BJ (cell line): ENCODE data around the gene INPP4A. TPM values are rescaled to one million over a fixed set of nuclear protein-coding genes. Genes with fewer than 3 reads are reported as not detected.

Experiments used
- CTCF ChIA-PET: fragments of 350-600 bp; formaldehyde crosslinking; extraction: SDS; loops from one replicate; lab custom pipeline; 2021; ENCODE audit warnings: antibody characterized with exemption, inconsistent platforms; lab: Yijun Ruan, JAX
- POLR2A ChIA-PET: fragments of 300-600 bp; sonication (Branson Sonifier 250); formaldehyde crosslinking; extraction: SDS; loops from one replicate; lab custom pipeline; 2021; ENCODE audit warnings: antibody characterized with exemption; lab: Charles Lee
- DNase-seq: peaks from one replicate; pipeline ENCODE4 v3.0.0-alpha.2; 2011; ENCODE audit warnings: low read depth
- H3K27me3 ChIP-seq: 2 replicates; pipeline ENCODE4 v1.6.0; 2011; ENCODE audit warnings: low read length; ENCODE audit not compliant: control insufficient read depth, insufficient read depth
- H3K36me3 ChIP-seq: 2 replicates; pipeline ENCODE4 v1.5.1; 2011; ENCODE audit warnings: low read length; ENCODE audit not compliant: control insufficient read depth, insufficient read depth
- H3K4me3 ChIP-seq: 2 replicates; pipeline ENCODE4 v1.5.1; 2011; ENCODE audit warnings: low read depth, mild to moderate bottlenecking, control low read depth, low read length
- polyA plus RNA-seq: library from polyadenylated mRNA; depleted of rRNA; stranded (reverse); fragments of >200 nt; gene quantifications from 2 replicates; pipeline ENCODE4 v1.2.3, GENCODE V29; 2011
- TF ChIP-seq, protein P1 (sequence below): IDR thresholded peaks from 2 replicates; pipeline ENCODE4 v1.5.1; 2011; ENCODE audit warnings: low read depth, mild to moderate bottlenecking, control low read depth, inconsistent platforms, low read length, moderate library complexity; ENCODE audit not compliant: insufficient read depth

Gene INPP4A
- polyA plus RNA-seq, 1 experiment = 21.0 TPM

DNA sequence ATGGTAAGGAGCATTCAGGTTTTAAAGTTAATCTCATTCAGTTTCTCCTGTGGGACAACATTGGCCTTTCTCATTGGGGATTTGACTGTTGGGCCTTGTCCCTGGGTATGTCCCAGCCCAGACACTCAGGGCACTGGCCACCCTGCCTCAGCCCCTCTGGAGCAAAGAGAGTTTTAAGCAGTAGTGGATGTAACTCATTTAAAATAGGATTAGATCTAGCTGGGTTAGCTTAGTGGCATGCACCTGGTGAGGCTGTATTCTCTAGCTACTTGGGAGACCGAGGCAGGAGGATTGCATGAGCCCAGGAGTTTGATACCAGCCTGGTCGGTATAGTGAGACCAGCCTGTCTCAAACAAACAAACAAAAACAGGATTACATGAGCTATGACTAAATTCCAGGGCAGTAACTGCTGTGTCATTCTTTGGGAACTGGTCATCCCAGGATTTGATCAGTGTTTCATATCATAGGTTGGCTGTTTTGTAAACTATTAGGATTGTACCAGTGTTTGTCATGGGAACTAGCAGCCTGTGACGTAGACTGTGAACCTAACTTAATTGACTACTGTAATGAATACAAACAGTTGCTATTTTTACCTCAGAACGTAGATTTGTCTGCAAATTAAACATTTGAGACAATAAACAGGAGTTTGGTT, 12.5 kb downstream of the INPP4A start:
- H3K27me3 ChIP-seq = no peaks in the 10 kb centered on the region
- TF ChIP-seq, protein P1, sequence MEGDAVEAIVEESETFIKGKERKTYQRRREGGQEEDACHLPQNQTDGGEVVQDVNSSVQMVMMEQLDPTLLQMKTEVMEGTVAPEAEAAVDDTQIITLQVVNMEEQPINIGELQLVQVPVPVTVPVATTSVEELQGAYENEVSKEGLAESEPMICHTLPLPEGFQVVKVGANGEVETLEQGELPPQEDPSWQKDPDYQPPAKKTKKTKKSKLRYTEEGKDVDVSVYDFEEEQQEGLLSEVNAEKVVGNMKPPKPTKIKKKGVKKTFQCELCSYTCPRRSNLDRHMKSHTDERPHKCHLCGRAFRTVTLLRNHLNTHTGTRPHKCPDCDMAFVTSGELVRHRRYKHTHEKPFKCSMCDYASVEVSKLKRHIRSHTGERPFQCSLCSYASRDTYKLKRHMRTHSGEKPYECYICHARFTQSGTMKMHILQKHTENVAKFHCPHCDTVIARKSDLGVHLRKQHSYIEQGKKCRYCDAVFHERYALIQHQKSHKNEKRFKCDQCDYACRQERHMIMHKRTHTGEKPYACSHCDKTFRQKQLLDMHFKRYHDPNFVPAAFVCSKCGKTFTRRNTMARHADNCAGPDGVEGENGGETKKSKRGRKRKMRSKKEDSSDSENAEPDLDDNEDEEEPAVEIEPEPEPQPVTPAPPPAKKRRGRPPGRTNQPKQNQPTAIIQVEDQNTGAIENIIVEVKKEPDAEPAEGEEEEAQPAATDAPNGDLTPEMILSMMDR = no peak
- no peaks in the 10 kb centered on the region for H3K36me3 ChIP-seq
- no peak overlapping the region for H3K4me3 ChIP-seq
- DNase-seq = peak; percentile 89
- POLR2A ChIA-PET = interaction anchor here (0.6 kb wide), 2 partner anchors 19 to 23 kb away, joined by 3 read pairs; no protein-coding TSS in a partner anchor
- CTCF ChIA-PET = interaction anchor here (2.3 kb wide), 1 partner anchor 11 kb away, joined by 9 read pairs; no protein-coding TSS in a partner anchor

DNA sequence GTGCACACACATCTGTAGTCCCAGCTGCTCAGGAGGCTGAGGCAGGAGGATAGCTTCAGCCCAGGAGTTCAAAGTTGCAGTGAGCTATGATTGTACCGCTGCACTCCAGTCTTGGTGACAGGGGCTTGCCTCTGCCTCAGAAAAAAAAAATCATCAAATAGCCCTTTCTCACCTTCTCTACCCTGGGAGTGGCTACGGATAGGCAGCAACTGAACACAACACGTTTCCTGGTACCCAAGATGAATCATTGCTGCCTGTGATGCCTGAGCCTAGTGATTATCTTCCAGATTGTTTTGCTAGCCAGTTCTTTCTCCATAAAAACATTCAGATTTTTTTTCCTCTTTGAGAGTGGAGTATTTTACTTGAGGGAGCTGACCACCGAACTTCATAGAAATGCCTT, 13.5 kb downstream of the INPP4A start:
- Histone ChIP-seq H3K27me3 (no peaks in the 10 kb centered on the region), H3K36me3 (no peaks in the 10 kb centered on the region), H3K4me3 (no peak overlapping the region)
- DNase-seq = no peak
- POLR2A ChIA-PET = interaction anchor here (0.7 kb wide), 1 partner anchor 17 kb away, joined by 23 read pairs; no protein-coding TSS in a partner anchor
- CTCF ChIA-PET = no interaction called here
- TF ChIP-seq, protein P1 = no peak

DNA sequence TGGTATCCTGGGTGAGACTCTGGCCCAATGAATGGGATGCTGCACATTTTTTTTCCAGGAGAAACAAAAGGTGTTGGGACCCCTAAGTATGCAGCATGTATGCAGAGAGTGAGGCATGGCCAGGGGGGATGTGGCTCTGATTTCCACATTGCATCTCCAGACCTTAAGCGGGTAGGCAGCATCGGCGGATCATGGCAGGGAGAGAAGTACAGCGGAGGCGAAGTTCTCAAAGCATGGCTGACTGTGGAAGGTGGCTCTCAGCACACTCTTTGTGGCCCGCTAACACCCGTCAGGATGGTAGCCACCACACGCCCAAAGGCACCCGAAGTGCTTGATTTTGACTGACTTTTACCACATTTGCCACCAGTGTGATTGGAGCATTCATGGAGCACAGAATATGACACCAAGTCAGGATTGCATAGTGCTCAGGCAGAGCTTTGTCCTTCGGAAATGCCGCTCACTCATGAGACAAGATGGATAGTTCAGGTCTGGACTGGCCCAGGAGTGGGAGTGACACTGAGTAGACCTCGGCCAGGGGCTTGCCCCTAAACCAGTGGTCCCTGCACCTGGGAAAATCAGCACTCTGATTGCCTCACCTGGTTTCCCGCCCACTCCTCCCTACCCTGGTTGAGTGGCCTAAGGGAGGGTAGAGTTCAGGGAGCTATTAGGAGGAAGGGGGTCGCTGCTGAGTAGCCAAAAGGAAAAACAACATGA, 14.2 kb downstream of the INPP4A start:
- ChIA-PET POLR2A (no interaction called here), CTCF (no interaction called here)

DNA sequence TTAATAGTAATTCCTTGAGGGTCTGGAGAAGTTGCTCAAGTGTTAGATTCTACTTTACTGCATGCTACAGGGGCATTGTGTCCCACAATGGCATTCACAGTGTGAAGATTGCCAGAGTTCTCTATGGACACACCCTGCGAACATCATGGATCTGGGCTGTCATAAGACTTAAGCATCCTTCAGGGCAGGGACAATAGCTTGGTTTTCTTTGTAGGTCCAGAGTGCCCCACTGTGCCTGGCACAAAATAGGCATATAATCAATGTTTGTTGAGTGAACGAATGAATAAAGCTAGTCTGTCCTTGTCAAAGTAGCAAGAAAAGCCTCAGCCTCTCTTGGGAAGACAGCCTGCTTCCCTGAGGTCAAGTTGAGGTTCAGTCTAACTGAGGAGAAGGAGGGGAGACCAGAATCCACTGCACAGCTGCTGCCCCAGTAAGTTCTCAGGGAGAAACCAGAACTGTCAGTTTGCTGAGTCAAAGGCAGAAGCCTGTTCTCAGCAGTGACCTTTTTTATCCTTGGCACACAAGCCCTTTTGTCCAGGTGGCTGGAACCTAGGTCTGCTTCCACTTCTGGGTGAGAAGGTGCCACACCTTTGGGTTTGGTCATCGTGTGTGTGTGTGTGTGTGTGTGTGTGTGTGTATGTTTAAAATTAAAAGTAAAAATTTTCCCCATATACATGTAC, 15.0 kb downstream of the INPP4A start:
- no peak for DNase-seq
- TF ChIP-seq, protein P1 = no peak
- POLR2A ChIA-PET = no interaction called here

More for the DNA sequence above, 14.2 kb downstream of the INPP4A start:
- DNase-seq = no peak
- TF ChIP-seq, protein P1 = no peak
- no peaks in the 10 kb centered on the region for H3K27me3 ChIP-seq
- H3K4me3 ChIP-seq = no peak overlapping the region
- H3K36me3 ChIP-seq = no peaks in the 10 kb centered on the region

More for the DNA sequence above, 15.0 kb downstream of the INPP4A start:
- CTCF ChIA-PET = no interaction called here
- Histone ChIP-seq H3K36me3 (no peaks in the 10 kb centered on the region), H3K4me3 (no peak overlapping the region), H3K27me3 (no peaks in the 10 kb centered on the region)
